Mesendoderm (in vitro differentiated cells): ENCODE data around the gene SAE1. TPM values are rescaled to one million over a fixed set of nuclear protein-coding genes. Genes with fewer than 3 reads are reported as not detected.

ENCODE experiments used
- DNase-seq: peaks from one replicate; pipeline ENCODE4 v3.0.0; 2013
- H2AK5ac ChIP-seq: 2 replicates; pipeline ENCODE4 v1.6.1; 2013; ENCODE audit warnings: low read length, inconsistent platforms
- H2BK120ac ChIP-seq: 2 replicates; pipeline ENCODE4 v1.6.1; 2013; ENCODE audit warnings: low read depth, mild to moderate bottlenecking, low read length, moderate library complexity, mixed read lengths
- H2BK15ac ChIP-seq: replicated peaks from 2 replicates; pipeline ENCODE4 v1.6.1; 2013; ENCODE audit warnings: low read depth, mild to moderate bottlenecking, moderate library complexity
- H2BK5ac ChIP-seq: 2 replicates; pipeline ENCODE4 v1.6.1; 2013; ENCODE audit warnings: low read length, inconsistent platforms
- H3K18ac ChIP-seq: 2 replicates; pipeline ENCODE4 v1.6.1; 2013; ENCODE audit warnings: mild to moderate bottlenecking, low read length, mixed read lengths
- H3K23ac ChIP-seq: one replicate; pipeline ENCODE4 v1.6.1; 2013; ENCODE audit warnings: low read length
- H3K27ac ChIP-seq: 2 replicates; pipeline ENCODE4 v1.5.1; 2013; ENCODE audit warnings: low read depth, mild to moderate bottlenecking, inconsistent platforms, low read length, moderate library complexity
- H3K27me3 ChIP-seq: 2 replicates; pipeline ENCODE4 v1.6.1; 2013; ENCODE audit warnings: low read length, control low read depth, mild to moderate bottlenecking, inconsistent platforms; ENCODE audit not compliant: insufficient read depth, poor library complexity
- H3K36me3 ChIP-seq: 2 replicates; pipeline ENCODE4 v1.6.1; 2013; ENCODE audit warnings: low read length, inconsistent platforms; ENCODE audit not compliant: control insufficient read depth, insufficient read depth
- H3K4ac ChIP-seq: one replicate; pipeline ENCODE4 v1.6.1; 2013; ENCODE audit warnings: low read depth, mild to moderate bottlenecking, low read length, moderate library complexity
- H3K4me1 ChIP-seq: 2 replicates; pipeline ENCODE4 v1.6.1; 2013; ENCODE audit warnings: low read depth, low read length, inconsistent platforms; ENCODE audit not compliant: control insufficient read depth
- H3K4me2 ChIP-seq: 2 replicates; pipeline ENCODE4 v1.6.1; 2013; ENCODE audit warnings: low read length
- H3K4me3 ChIP-seq: 2 replicates; pipeline ENCODE4 v1.5.1; 2013; ENCODE audit warnings: mild to moderate bottlenecking, low read length
- H3K56ac ChIP-seq: one replicate; pipeline ENCODE4 v1.6.1; 2013; ENCODE audit warnings: low read length
- H3K79me1 ChIP-seq: 2 replicates; pipeline ENCODE4 v1.6.1; 2013; ENCODE audit warnings: low read length, inconsistent platforms
- H3K79me2 ChIP-seq: 2 replicates; pipeline ENCODE4 v1.6.1; 2013; ENCODE audit warnings: mild to moderate bottlenecking, low read length; ENCODE audit not compliant: control insufficient read depth, insufficient read depth
- H3K9ac ChIP-seq: 2 replicates; pipeline ENCODE4 v1.6.1; 2013; ENCODE audit warnings: low read length, inconsistent platforms
- H4K5ac ChIP-seq: one replicate; pipeline ENCODE4 v1.6.1; 2013; ENCODE audit warnings: low read length
- H4K8ac ChIP-seq: one replicate; pipeline ENCODE4 v1.6.1; 2013; ENCODE audit warnings: low read depth, mild to moderate bottlenecking, control low read depth, low read length, moderate library complexity
- whole genome bisulfite sequencing: extraction: QIAGEN DNeasy Blood & Tissue Kit; methylation state at CpG from one replicate; pipeline ENCODE4 v1.1.7; 2013; ENCODE audit warnings: low lambda C conversion rate, missing lambda C conversion rate; ENCODE audit not compliant: insufficient coverage; ENCODE audit errors: extremely low coverage; 5-methylcytosine and 5-hydroxymethylcytosine counted together
- small RNA-seq: library from polyadenylated mRNA; stranded (forward); fragments of <200 nt; extraction: miRNeasy Mini kit (QIAGEN cat#:217004); gene quantifications from one replicate; pipeline ENCODE3, GENCODE V24; 2013; ENCODE audit not compliant: insufficient read depth

SAE1 gene

DNA sequence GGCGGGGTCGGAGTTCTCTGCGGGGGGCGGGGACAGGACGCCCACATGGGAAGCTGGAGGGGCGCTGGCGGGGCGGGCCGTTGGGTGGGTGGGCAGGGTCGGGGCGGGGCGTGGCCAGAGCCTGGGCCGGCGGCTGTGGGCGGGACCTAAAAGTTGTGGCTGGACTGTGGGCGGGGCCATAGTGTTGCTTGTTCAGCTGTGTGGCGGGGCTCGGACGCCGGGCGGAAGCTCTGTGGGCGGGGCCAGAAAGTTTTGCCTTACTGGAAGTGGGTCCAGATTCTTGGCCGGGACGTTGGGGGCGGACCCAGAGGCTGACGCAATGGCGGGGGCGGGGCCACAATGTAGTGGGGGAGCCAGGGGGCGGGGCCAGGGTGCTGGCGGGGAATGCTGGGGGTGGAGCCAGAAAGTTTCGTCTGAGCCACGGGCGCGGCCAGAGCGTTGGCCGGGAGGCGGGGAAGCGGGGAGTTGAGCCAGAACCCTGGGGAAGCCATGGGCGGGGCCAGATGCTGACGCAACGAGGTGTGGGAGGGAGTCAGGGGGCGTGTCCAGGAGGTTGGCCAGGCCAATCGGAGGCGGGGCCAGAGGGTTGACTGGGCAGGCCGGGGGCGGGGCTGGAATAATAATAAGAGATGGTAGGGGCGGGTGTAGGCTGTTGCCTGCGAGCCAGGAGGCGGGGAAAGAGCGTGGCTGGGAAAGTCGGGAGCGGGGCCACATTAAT, 126.2 kb downstream of the SAE1 start:
- H4K8ac ChIP-seq, result no peak overlapping the region
- peaks cover 2% of the 10 kb centered on the region for H3K4me1 ChIP-seq
- peak; percentile 99 for DNase-seq
- H3K23ac ChIP-seq, result no peak overlapping the region
- peaks cover 12% of the 10 kb centered on the region for H3K79me2 ChIP-seq
- H3K4me3 ChIP-seq, result no peak overlapping the region
- H3K18ac ChIP-seq, result no peak overlapping the region
- no peak overlapping the region for H4K5ac ChIP-seq
- H3K27ac ChIP-seq, result peak overlapping the region; percentile 25
- H3K79me1 ChIP-seq, result peaks cover 22% of the 10 kb centered on the region
- no peak overlapping the region for H2BK120ac ChIP-seq
- H2BK5ac ChIP-seq, result no peak overlapping the region
- H3K56ac ChIP-seq, result peak overlapping the region; percentile 90
- H3K4ac ChIP-seq, result no peak overlapping the region
- no CpG with 5 or more reads among the region's 52 CpGs for WGBS
- peaks cover 7% of the 10 kb centered on the region for H3K36me3 ChIP-seq
- H3K4me2 ChIP-seq, result no peak overlapping the region
- no peak overlapping the region for H2AK5ac ChIP-seq
- no peak overlapping the region for H2BK15ac ChIP-seq
- no peaks in the 10 kb centered on the region for H3K27me3 ChIP-seq
- H3K9ac ChIP-seq, result peak overlapping the region; percentile 51

DNA sequence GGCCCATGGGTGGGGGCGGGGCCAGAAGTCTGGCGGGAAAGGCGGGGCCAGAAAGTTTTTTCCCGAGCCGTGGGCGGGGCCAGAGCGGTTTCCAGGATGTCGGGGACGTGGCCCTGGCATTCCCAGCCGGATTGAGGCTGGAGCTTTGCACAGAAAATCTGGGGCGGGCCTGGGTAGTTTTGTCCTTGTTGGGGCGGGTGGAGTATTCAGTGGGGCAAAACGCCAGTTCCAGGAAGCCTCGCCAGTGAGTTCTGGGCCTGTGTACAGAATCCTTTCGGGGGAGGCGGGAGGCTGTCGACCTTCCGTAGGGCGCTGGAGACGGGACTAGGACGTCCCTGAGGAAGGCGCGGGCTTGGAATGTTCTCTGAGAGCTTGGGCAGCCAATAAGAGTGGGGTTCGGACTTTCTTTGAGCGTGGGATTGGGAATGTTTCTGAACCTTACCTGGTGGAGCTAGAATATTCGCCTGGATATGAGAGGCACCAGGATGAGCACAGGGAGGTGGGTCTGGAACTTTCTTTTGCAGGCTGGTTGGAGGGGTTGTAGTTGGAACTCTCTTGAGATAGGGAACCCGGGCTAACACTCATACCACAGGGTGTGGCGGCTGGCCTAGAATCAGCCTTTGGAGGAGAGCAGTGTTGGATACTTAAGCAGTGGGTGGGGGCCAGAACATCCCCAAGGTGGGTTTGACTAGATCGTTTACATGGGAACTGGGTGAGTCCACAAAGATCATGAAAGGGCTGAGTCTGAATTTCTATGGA, 127.0 kb downstream of the SAE1 start:
- WGBS, result no CpG with 5 or more reads among the region's 29 CpGs
- DNase-seq, result peak; percentile 88

DNA sequence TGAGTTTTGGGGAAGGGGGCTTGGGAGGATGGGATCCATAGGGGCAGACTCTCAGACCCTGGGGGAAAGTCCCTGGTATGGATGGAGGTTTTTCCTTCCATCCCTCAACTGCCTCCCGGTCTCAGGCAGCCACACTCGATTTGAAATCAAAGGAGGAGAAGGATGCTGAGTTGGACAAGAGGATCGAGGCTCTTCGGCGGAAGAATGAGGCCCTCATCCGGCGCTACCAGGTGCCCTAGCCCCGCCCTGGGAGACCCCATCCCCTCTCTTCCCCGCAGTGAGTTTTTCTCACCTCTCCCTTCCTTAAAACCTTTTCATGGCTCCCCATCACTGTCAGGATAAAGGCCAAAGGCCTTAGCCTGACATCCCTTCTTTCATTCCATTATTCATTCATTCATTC, 127.8 kb downstream of the SAE1 start:
- H2BK120ac ChIP-seq, result no peak overlapping the region
- peaks cover 2% of the 10 kb centered on the region for H3K4me1 ChIP-seq
- no peak overlapping the region for H3K4me2 ChIP-seq
- H2BK15ac ChIP-seq, result no peak overlapping the region
- no peak for DNase-seq
- H3K56ac ChIP-seq, result peak overlapping the region; percentile 96
- H2AK5ac ChIP-seq, result no peak overlapping the region
- H3K4ac ChIP-seq, result no peak overlapping the region
- no peak overlapping the region for H3K23ac ChIP-seq
- H3K27ac ChIP-seq, result no peak overlapping the region
- H4K5ac ChIP-seq, result no peak overlapping the region
- no peak overlapping the region for H4K8ac ChIP-seq
- peaks cover 12% of the 10 kb centered on the region for H3K79me2 ChIP-seq
- peaks cover 23% of the 10 kb centered on the region for H3K79me1 ChIP-seq
- no peak overlapping the region for H3K18ac ChIP-seq
- no peaks in the 10 kb centered on the region for H3K27me3 ChIP-seq
- H3K36me3 ChIP-seq, result peaks cover 7% of the 10 kb centered on the region
- H3K4me3 ChIP-seq, result no peak overlapping the region
- no peak overlapping the region for H2BK5ac ChIP-seq
- no CpG with 5 or more reads among the region's 9 CpGs for WGBS
- peak overlapping the region; percentile 96 for H3K9ac ChIP-seq

More for the DNA sequence above, 127.0 kb downstream of the SAE1 start:
- Histone ChIP-seq H3K79me2 (peaks cover 12% of the 10 kb centered on the region), H3K79me1 (peaks cover 23% of the 10 kb centered on the region), H3K23ac (peak overlapping the region; percentile 94), H2AK5ac (peak overlapping the region; percentile 59), H2BK15ac (no peak overlapping the region), H3K4ac (no peak overlapping the region), H4K5ac (no peak overlapping the region), H2BK120ac (no peak overlapping the region), H3K27ac (peak overlapping the region; percentile 71), H2BK5ac (peak overlapping the region; percentile 88), H3K4me2 (peak overlapping the region; percentile 97), H3K56ac (peak overlapping the region; percentile 96), H3K36me3 (peaks cover 7% of the 10 kb centered on the region), H3K4me3 (peak overlapping the region; percentile 65), H3K9ac (peak overlapping the region; percentile 96), H3K18ac (peak overlapping the region; percentile 78), H3K27me3 (no peaks in the 10 kb centered on the region), H3K4me1 (peaks cover 2% of the 10 kb centered on the region), H4K8ac (no peak overlapping the region)

- no CpG with 5 or more reads among the region's 6 CpGs for WGBS
- no peak for DNase-seq
- Histone ChIP-seq H2BK5ac (no peak overlapping the region), H3K36me3 (peaks cover 7% of the 10 kb centered on the region), H4K5ac (no peak overlapping the region), H2AK5ac (no peak overlapping the region), H3K4me1 (peaks cover 2% of the 10 kb centered on the region), H3K9ac (no peak overlapping the region), H2BK15ac (no peak overlapping the region), H4K8ac (no peak overlapping the region), H3K4me2 (no peak overlapping the region), H2BK120ac (no peak overlapping the region), H3K56ac (peak overlapping the region; percentile 96), H3K79me2 (peaks cover 12% of the 10 kb centered on the region), H3K79me1 (peaks cover 23% of the 10 kb centered on the region), H3K4ac (no peak overlapping the region), H3K23ac (no peak overlapping the region), H3K4me3 (no peak overlapping the region), H3K18ac (no peak overlapping the region), H3K27me3 (no peaks in the 10 kb centered on the region), H3K27ac (no peak overlapping the region)
These were observed 128.4 kb downstream of the SAE1 start for GRCh38 chr19:47258895-47259555.

Small RNA genes lying within 50 kb of the gene (small RNA-seq; reads per million reads assigned to genes)
- gene MIR3190, result not detected
